ENCODE measurements around the gene SMIM41.

GRCh38 chr12:52089491-52089890, 10.0 kb downstream of the SMIM41 start:
- TF ChIP-seq CTCF (IDR thresholded peaks at IDR 0.05) (no peak), POLR2AphosphoS5 (IDR thresholded peaks at IDR 0.05) (no peak), POLR2A (IDR thresholded peaks at IDR 0.05) (no peak)
